WTC11 (cell line): ENCODE measurements around the gene ZNRF3. TPM values are rescaled to one million over a fixed set of nuclear protein-coding genes. Genes with fewer than 3 reads are reported as not detected.

Experiments
- ATAC-seq: fragments of 200-7000 bp; cut with Tn5 transposase; 2 replicates; pipeline ENCODE4 v1.10.0; 2021; ENCODE audit warnings: mild to moderate bottlenecking, moderate library complexity
- CTCF ChIA-PET: fragments of 300-600 bp; sonication (Branson Sonifier 250); formaldehyde crosslinking; loops from one replicate; lab custom pipeline; 2021; ENCODE audit warnings: antibody characterized with exemption; lab: Charles Lee
- POLR2A ChIA-PET: fragments of 350-600 bp; sonication (Branson Sonifier 250); formaldehyde crosslinking; loops from one replicate; lab custom pipeline; 2021; ENCODE audit warnings: antibody characterized with exemption; lab: Charles Lee
- DNase-seq: peaks from one replicate; pipeline ENCODE4 v3.0.0; 2021; ENCODE audit warnings: low spot score
- H3K27ac Mint-ChIP-seq: 2 replicates; pipeline ENCODE4 v1.8.0; 2021; ENCODE audit warnings: mixed read lengths
- H3K27me3 Mint-ChIP-seq: 2 replicates; pipeline ENCODE4 v1.8.0; 2021; ENCODE audit warnings: low read depth, mild to moderate bottlenecking, moderate library complexity, mixed read lengths
- H3K36me3 Mint-ChIP-seq: 2 replicates; pipeline ENCODE4 v1.8.0; 2021; ENCODE audit warnings: mixed read lengths
- H3K4me1 Mint-ChIP-seq: 2 replicates; pipeline ENCODE4 v1.8.0; 2022; ENCODE audit warnings: mixed read lengths
- H3K4me3 Mint-ChIP-seq: 2 replicates; pipeline ENCODE4 v1.8.0; 2021; ENCODE audit warnings: mild to moderate bottlenecking, moderate library complexity, mixed read lengths
- H3K9me3 Mint-ChIP-seq: 2 replicates; pipeline ENCODE4 v1.8.0; 2021; ENCODE audit warnings: mixed read lengths
- CDX4 ChIP-seq: fragments of 250-450 bp; sonication (Bioruptor Pico); IDR thresholded peaks from 2 replicates; pipeline ENCODE4 v1.9.0; 2021; ENCODE audit warnings: moderate library complexity, mild to moderate bottlenecking, inconsistent platforms, borderline replicate concordance
- CREM ChIP-seq: sonication (generic); formaldehyde crosslinking; IDR thresholded peaks from 2 replicates; pipeline ENCODE4 v1.8.1; 2022; ENCODE audit warnings: mild to moderate bottlenecking, missing genetic modification reagents, moderate library complexity
- E2F4 ChIP-seq: sonication (generic); formaldehyde crosslinking; IDR thresholded peaks from 2 replicates; pipeline ENCODE4 v1.8.1; 2022; ENCODE audit warnings: low read depth, mild to moderate bottlenecking, moderate library complexity, missing genetic modification reagents, borderline replicate concordance
- ETV6 ChIP-seq: sonication (generic); formaldehyde crosslinking; IDR thresholded peaks from 2 replicates; pipeline ENCODE4 v1.8.1; 2022; ENCODE audit warnings: mild to moderate bottlenecking, missing genetic modification reagents
- IRF2 ChIP-seq: sonication (generic); formaldehyde crosslinking; IDR thresholded peaks from 2 replicates; pipeline ENCODE4 v1.8.0; 2022; ENCODE audit warnings: low read depth, missing genetic modification reagents, borderline replicate concordance
- KAT7 ChIP-seq: sonication (generic); formaldehyde crosslinking; IDR thresholded peaks from 2 replicates; pipeline ENCODE4 v1.8.1; 2023; ENCODE audit warnings: missing genetic modification reagents, mild to moderate bottlenecking, borderline replicate concordance
- MAX ChIP-seq: sonication (generic); formaldehyde crosslinking; IDR thresholded peaks from 2 replicates; pipeline ENCODE4 v1.8.0; 2022; ENCODE audit warnings: mild to moderate bottlenecking, missing genetic modification reagents
- NFE2L1 ChIP-seq: sonication (generic); formaldehyde crosslinking; IDR thresholded peaks from 2 replicates; pipeline ENCODE4 v1.8.1; 2023; ENCODE audit warnings: missing genetic modification reagents
- PRRX2 ChIP-seq: fragments of 250-450 bp; sonication (Bioruptor Pico); IDR thresholded peaks from 2 replicates; pipeline ENCODE4 v1.8.0; 2021; ENCODE audit warnings: mild to moderate bottlenecking
- SP1 ChIP-seq: sonication (generic); formaldehyde crosslinking; conservative IDR thresholded peaks from 2 replicates; pipeline ENCODE4 v1.8.1; 2022; ENCODE audit warnings: missing genetic modification reagents
- ZMAT4 ChIP-seq: fragments of 250-450 bp; sonication (Bioruptor Pico); IDR thresholded peaks from 2 replicates; pipeline ENCODE4 v1.9.0; 2021; ENCODE audit warnings: mild to moderate bottlenecking
- ZNF232 ChIP-seq: sonication (generic); formaldehyde crosslinking; IDR thresholded peaks from 2 replicates; pipeline ENCODE4 v1.8.0; 2022; ENCODE audit warnings: mild to moderate bottlenecking, missing genetic modification reagents
- ZNF396 ChIP-seq: fragments of 250-450 bp; sonication (Bioruptor Pico); IDR thresholded peaks from 2 replicates; pipeline ENCODE4 v1.8.0; 2021; ENCODE audit warnings: mild to moderate bottlenecking, moderate library complexity, borderline replicate concordance
- ZNF425 ChIP-seq: fragments of 250-450 bp; sonication (Bioruptor Pico); conservative IDR thresholded peaks from 2 replicates; pipeline ENCODE4 v1.9.0; 2021; ENCODE audit warnings: mild to moderate bottlenecking
- ZNF512 ChIP-seq: sonication (generic); formaldehyde crosslinking; IDR thresholded peaks from 2 replicates; pipeline ENCODE4 v1.8.1; 2022; ENCODE audit warnings: missing genetic modification reagents, borderline replicate concordance
- total RNA-seq: library from RNA; stranded (reverse); gene quantifications from 3 replicates; pipeline ENCODE4 v1.2.3, GENCODE V29; 2021
- TF ChIP-seq, protein P1 (sequence below): sonication (generic); formaldehyde crosslinking; IDR thresholded peaks from 2 replicates; pipeline ENCODE4 v1.8.0; 2022; ENCODE audit warnings: mild to moderate bottlenecking, missing genetic modification reagents
- TF ChIP-seq, protein P2 (sequence below): sonication (generic); formaldehyde crosslinking; IDR thresholded peaks from 2 replicates; pipeline ENCODE4 v1.8.1; 2022; ENCODE audit warnings: mild to moderate bottlenecking, missing genetic modification reagents, moderate library complexity, borderline replicate concordance
- TF ChIP-seq, protein P3 (sequence below): sonication (generic); formaldehyde crosslinking; IDR thresholded peaks from 2 replicates; pipeline ENCODE4 v1.8.0; 2023; ENCODE audit warnings: missing genetic modification reagents

The ZNRF3 gene
- total RNA-seq, 1 experiment from 2014 or later, result 25.4 TPM

DNA sequence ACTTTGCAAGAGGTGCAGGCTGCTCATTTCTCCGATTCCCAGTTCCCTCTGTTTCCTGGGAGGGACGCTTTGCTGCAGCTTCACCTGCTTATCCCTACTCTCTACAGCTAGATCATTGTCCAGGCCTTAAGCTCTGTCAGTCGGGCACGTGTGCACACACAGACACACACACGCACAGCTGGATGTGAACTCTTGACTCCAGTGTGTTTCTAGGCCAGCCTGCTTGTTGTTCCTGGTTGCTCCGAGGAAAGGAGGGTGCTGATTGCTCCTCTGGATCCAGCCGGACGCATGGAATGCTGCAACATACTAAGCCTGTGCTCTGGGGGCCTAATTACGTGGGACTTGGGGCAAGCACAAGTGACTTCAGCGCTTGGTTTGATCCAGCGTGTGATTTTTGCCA lies 19.7 kb downstream of the ZNRF3 start:
- POLR2A ChIA-PET, result interaction anchor here (0.5 kb wide), 1 partner anchor 80 kb away, joined by 3 read pairs; no protein-coding TSS in a partner anchor
- peak overlapping the region; percentile 95 for H3K27ac Mint-ChIP-seq
- peaks cover 69% of the 10 kb centered on the region for H3K4me1 Mint-ChIP-seq
- CTCF ChIA-PET, result interaction anchor here (1.2 to 1.7 kb wide), 2 partner anchors 47 to 48 kb away, joined by 5 to 6 read pairs; no protein-coding TSS in a partner anchor
- no peaks in the 10 kb centered on the region for H3K27me3 Mint-ChIP-seq
- no peaks in the 10 kb centered on the region for H3K36me3 Mint-ChIP-seq
- ATAC-seq, result no peak
- H3K9me3 Mint-ChIP-seq, result no peaks in the 10 kb centered on the region
- TF ChIP-seq, protein P1, sequence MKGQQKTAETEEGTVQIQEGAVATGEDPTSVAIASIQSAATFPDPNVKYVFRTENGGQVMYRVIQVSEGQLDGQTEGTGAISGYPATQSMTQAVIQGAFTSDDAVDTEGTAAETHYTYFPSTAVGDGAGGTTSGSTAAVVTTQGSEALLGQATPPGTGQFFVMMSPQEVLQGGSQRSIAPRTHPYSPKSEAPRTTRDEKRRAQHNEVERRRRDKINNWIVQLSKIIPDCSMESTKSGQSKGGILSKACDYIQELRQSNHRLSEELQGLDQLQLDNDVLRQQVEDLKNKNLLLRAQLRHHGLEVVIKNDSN (CRISPR knock-in tag), result no peak
- TF ChIP-seq ZNF396 (CRISPR knock-in tag) (no peak), CDX4 (CRISPR knock-in tag) (no peak), ZNF232 (no peak), IRF2 (CRISPR knock-in tag) (no peak), ZNF512 (CRISPR knock-in tag) (no peak), SP1 (no peak), CREM (CRISPR knock-in tag) (no peak)
- DNase-seq, result no peak
- H3K4me3 Mint-ChIP-seq, result no peak overlapping the region

DNA sequence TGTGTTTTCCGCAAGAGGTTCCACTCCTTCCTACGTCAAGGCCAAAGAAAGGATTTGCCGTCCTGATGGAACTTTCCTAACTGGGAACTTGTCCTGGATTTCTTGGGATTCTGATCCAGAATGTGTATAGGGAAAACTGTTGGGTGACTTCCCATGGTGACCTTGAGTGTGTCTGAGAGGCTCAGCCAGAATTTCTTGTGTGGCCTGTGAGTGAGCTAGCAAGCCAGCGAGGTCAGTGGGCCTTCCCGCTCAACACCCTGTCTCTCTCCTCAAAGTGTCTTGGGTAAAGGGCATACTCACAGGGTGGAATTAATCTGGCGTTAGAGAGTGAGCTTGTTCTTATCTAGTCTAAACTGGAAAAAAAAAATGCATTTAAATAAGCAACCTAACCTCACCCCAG lies 20.4 kb downstream of the ZNRF3 start:
- Mint-ChIP-seq H3K4me1 (peaks cover 70% of the 10 kb centered on the region), H3K9me3 (no peaks in the 10 kb centered on the region), H3K4me3 (no peak overlapping the region), H3K27me3 (no peaks in the 10 kb centered on the region), H3K36me3 (no peaks in the 10 kb centered on the region), H3K27ac (peak overlapping the region; percentile 95)
- ATAC-seq (no peak; the same call in 1 of the 2 replicates), DNase-seq (no peak)
- ChIA-PET CTCF (interaction anchor here (0.8 to 2.6 kb wide), 7 partner anchors 11 to 137 kb away, joined by 3 to 8 read pairs (median 4); no protein-coding TSS in a partner anchor), POLR2A (interaction anchor here (1.2 kb wide), 1 partner anchor 14 kb away, joined by 5 read pairs; no protein-coding TSS in a partner anchor)
- TF ChIP-seq, protein P2, sequence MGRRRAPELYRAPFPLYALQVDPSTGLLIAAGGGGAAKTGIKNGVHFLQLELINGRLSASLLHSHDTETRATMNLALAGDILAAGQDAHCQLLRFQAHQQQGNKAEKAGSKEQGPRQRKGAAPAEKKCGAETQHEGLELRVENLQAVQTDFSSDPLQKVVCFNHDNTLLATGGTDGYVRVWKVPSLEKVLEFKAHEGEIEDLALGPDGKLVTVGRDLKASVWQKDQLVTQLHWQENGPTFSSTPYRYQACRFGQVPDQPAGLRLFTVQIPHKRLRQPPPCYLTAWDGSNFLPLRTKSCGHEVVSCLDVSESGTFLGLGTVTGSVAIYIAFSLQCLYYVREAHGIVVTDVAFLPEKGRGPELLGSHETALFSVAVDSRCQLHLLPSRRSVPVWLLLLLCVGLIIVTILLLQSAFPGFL (CRISPR knock-in tag), result no peak
- TF ChIP-seq, protein P3, sequence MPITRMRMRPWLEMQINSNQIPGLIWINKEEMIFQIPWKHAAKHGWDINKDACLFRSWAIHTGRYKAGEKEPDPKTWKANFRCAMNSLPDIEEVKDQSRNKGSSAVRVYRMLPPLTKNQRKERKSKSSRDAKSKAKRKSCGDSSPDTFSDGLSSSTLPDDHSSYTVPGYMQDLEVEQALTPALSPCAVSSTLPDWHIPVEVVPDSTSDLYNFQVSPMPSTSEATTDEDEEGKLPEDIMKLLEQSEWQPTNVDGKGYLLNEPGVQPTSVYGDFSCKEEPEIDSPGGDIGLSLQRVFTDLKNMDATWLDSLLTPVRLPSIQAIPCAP, result no peak
- TF ChIP-seq E2F4 (CRISPR knock-in tag), result no peak
- TF ChIP-seq MAX, result no peak
- no peak for TF ChIP-seq KAT7 (CRISPR knock-in tag)
- TF ChIP-seq PRRX2, result no peak
- TF ChIP-seq ZMAT4 (CRISPR knock-in tag), result no peak
- no peak for TF ChIP-seq ZNF425 (CRISPR knock-in tag)
- TF ChIP-seq ETV6 (CRISPR knock-in tag), result no peak
- TF ChIP-seq NFE2L1 (CRISPR knock-in tag), result no peak
